Measurements from ENCODE around the gene NMRK2.

NMRK2 gene

GRCh38 chr19:3981736-3982681 is 49.1 kb downstream of the NMRK2 start:
- DNase-seq (ENCODE audit: low spot score) = no peak

GRCh38 chr19:3982701-3983541 is 50.1 kb downstream of the NMRK2 start:
- DNase-seq (ENCODE audit: low spot score) = peak; percentile 69

GRCh38 chr19:3983542-3983914 is 50.7 kb downstream of the NMRK2 start:
- DNase-seq (ENCODE audit: low spot score) = no peak

GRCh38 chr19:3983936-3984583 is 51.2 kb downstream of the NMRK2 start:
- peak; percentile 53 for DNase-seq (ENCODE audit: low spot score)

GRCh38 chr19:3984584-3984907 is 51.7 kb downstream of the NMRK2 start:
- no peak for DNase-seq (ENCODE audit: low spot score)

- peak; percentile 98 for DNase-seq (ENCODE audit: low spot score)
Measured at GRCh38 chr19:3984908-3985642, 52.2 kb downstream of the NMRK2 start, which contains the start of gene EEF2. TSS of gene EEF2 (minus strand) at chr19:3985463. CDS start at chr19:3985380, 83 bp downstream.

- no peak for DNase-seq (ENCODE audit: low spot score)
Measured at GRCh38 chr19:3985643-3986259, 52.9 kb downstream of the NMRK2 start.

GRCh38 chr19:3986260-3987041 is 53.6 kb downstream of the NMRK2 start:
- DNase-seq (ENCODE audit: low spot score) = peak; percentile 78

- peak; percentile 88 for DNase-seq (ENCODE audit: low spot score)
Measured at GRCh38 chr19:3987619-3988371, 54.9 kb downstream of the NMRK2 start.

- DNase-seq (ENCODE audit: low spot score) = no peak
Measured at GRCh38 chr19:3990815-3991117, 57.9 kb downstream of the NMRK2 start.

Data from hepatic stellate cell (primary cell).